ENCODE data around the gene LRRC8A. TPM values are rescaled to one million over a fixed set of nuclear protein-coding genes. Genes with fewer than 3 reads are reported as not detected.
"Not testable (repeated sequence)": the region's sequence is repeated elsewhere in the genome, so short reads cannot be mapped to it uniquely, and the experiment has no call there.

LRRC8A gene
- total and polyA plus RNA-seq, 11 donors: 15.8 to 76.4 (median 28.8) TPM

DNA sequence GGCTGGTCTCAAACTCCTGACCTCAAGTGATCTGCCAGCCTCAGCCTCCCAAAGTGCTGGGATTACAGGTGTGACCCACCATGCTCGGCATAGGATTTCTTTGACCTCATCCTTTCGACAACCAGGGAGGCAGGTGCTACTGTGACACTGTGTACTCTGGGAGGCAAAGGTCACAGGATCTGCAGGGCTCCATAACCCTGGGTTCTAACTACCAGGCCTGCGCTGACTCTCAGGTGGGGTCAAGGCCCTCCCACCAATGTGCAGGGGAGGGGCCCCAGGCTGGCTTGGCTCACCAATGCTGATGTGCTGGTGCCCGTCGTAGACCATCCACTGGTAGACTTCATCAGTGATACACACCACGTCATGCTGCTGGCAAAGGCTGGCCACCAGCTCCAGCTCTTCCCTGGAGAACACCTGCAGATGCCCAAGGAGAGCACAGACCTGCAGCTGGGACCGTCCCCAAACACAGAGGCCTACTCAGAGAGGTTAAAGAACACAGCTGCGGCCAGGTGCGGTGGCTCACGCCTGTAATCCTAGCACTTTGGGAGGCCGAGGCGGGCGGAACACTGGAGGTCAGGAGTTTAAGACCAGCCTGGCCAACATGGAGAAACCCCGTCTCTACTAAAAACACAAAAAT is 45.3 kb upstream of the LRRC8A start:
- WGBS, 4 donors: 92 to 98% (median 94%) methylated on average over 11 to 14 of the region's 14 CpGs
- Histone ChIP-seq H3K9me3 (no peaks in the 10 kb centered on the region), H3K36me3 (peaks cover 0 to 27% (median 8%) of the 10 kb centered on the region in 9 donors), H3K4me3 (no peak overlapping the region), H3K27ac (no peak overlapping the region), H3K27me3 (no peaks in the 10 kb centered on the region), H3K4me1 (no peaks in the 10 kb centered on the region)
- intact Hi-C loops (cut with DNase I): no loop called here
- TF ChIP-seq POLR2A (IDR thresholded peaks at IDR 0.05): no peak
- TF ChIP-seq, protein P1, sequence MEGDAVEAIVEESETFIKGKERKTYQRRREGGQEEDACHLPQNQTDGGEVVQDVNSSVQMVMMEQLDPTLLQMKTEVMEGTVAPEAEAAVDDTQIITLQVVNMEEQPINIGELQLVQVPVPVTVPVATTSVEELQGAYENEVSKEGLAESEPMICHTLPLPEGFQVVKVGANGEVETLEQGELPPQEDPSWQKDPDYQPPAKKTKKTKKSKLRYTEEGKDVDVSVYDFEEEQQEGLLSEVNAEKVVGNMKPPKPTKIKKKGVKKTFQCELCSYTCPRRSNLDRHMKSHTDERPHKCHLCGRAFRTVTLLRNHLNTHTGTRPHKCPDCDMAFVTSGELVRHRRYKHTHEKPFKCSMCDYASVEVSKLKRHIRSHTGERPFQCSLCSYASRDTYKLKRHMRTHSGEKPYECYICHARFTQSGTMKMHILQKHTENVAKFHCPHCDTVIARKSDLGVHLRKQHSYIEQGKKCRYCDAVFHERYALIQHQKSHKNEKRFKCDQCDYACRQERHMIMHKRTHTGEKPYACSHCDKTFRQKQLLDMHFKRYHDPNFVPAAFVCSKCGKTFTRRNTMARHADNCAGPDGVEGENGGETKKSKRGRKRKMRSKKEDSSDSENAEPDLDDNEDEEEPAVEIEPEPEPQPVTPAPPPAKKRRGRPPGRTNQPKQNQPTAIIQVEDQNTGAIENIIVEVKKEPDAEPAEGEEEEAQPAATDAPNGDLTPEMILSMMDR (IDR thresholded peaks at IDR 0.05): no peak
- ATAC-seq: no peak
- no peak for DNase-seq

DNA sequence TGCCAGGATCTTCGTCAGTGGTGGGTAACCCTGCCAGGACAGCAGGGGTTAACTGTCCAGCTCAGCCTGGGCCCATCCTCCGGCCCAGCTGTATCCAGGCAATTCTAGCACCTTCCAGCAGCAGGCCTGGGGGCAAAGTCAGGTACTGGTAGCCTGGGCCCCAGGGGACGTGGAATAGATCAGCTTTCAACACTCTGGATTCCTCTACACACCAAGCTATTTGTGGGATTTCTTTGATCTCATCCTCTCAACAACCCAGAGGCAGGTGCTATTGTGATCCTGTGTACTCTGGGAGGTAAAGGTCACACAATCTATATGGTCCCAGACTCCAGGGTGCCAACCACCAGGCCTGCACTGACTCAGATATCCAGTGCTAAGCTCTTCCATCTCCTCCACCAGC is 43.6 kb upstream of the LRRC8A start:
- H3K36me3 ChIP-seq: peaks cover 0 to 33% (median 9%) of the 10 kb centered on the region in 9 donors
- no peak for TF ChIP-seq POLR2A (IDR thresholded peaks at IDR 0.05)
- TF ChIP-seq, protein P1 (IDR thresholded peaks at IDR 0.05): no peak
- ATAC-seq: peak in 1 of 4 donors; percentile 21
- intact Hi-C loops (cut with DNase I): no loop called here
- no peak overlapping the region for H3K27ac ChIP-seq
- no peak overlapping the region for H3K4me3 ChIP-seq
- no peaks in the 10 kb centered on the region for H3K4me1 ChIP-seq
- H3K9me3 ChIP-seq: no peaks in the 10 kb centered on the region
- no peaks in the 10 kb centered on the region for H3K27me3 ChIP-seq
- WGBS, 4 donors: 51 to 89% (median 70%) methylated on average over 3 of the region's 3 CpGs
- no peak for DNase-seq

DNA sequence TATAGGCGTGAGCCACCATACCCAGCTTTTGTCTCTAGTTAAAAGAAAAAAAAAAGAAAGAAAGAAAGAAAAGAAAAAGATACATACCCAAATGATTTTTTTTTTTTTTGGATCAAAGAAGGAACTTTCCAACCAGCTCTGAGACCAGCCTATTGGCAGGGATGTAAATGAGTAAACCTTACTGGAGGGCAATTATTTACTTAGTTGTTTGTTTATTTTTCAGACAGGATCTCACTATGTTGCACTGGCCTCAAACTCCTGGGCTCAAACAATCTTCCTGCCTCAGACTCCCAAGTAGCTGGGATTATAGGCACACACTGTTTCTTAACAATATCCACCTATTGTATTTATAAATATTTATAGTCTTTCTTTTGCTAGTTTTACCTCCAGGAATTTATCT is 41.4 kb upstream of the LRRC8A start:
- no peak overlapping the region for H3K4me3 ChIP-seq
- WGBS, 4 donors: 97 to 100% (median 97%) methylated on average over 1 of the region's 1 CpG
- no peaks in the 10 kb centered on the region for H3K9me3 ChIP-seq
- intact Hi-C loops (cut with DNase I): no loop called here
- TF ChIP-seq POLR2A (IDR thresholded peaks at IDR 0.05): no peak
- TF ChIP-seq, protein P1 (IDR thresholded peaks at IDR 0.05): no peak
- H3K36me3 ChIP-seq: peaks cover 0 to 24% (median 9%) of the 10 kb centered on the region in 9 donors
- no peak for ATAC-seq
- H3K27me3 ChIP-seq: no peaks in the 10 kb centered on the region
- DNase-seq: no peak
- no peak overlapping the region for H3K27ac ChIP-seq
- no peaks in the 10 kb centered on the region for H3K4me1 ChIP-seq

DNA sequence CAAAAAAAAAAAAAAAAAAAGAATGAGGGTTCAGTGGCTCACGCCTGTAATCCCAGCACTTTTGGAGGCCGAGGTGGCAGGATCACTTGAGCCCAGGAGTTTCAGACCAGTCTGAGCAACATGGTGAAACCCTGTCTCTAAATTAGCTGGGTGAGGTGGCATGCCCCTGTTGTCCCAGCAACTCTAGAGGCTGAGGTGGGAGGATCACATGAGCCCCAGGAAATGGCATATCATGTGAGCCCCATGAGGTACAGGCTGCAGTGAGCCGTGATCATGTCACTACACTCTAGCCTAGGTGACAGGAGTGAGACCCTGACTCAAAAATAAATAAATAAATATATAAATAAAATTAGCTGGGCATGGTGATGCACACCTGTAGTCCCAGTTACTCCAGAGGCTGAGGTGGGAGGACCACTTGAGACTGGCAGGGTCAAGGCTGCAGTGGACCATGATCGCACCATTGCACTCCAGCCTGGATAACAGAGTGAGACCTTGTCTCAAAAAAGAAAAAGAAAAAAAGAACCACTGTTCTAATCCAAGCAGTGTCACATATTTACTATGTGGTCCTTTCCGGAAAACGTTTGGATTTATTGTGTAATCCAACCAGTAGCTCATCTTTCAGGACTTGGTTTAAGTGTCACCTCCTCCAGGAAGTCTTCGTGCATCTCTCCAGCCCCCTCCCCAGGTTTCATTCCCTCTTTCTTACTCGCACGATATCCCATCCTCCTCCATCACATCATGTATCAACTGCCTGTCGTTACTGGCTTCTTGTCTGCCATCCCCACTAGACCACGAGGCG is 40.0 kb upstream of the LRRC8A start:
- no peak for TF ChIP-seq POLR2A (IDR thresholded peaks at IDR 0.05)
- TF ChIP-seq, protein P1 (IDR thresholded peaks at IDR 0.05): no peak
- DNase-seq (no peak), ATAC-seq (no peak)
- Histone ChIP-seq H3K4me3 (no peak overlapping the region), H3K4me1 (no peaks in the 10 kb centered on the region), H3K27me3 (no peaks in the 10 kb centered on the region), H3K27ac (no peak overlapping the region), H3K36me3 (peaks cover 0 to 16% (median 6%) of the 10 kb centered on the region in 9 donors), H3K9me3 (no peaks in the 10 kb centered on the region)
- intact Hi-C loops (cut with DNase I): no loop called here
- 88 to 90% (median 88%) methylated on average over 12 of the region's 12 CpGs for WGBS, 4 donors

DNA sequence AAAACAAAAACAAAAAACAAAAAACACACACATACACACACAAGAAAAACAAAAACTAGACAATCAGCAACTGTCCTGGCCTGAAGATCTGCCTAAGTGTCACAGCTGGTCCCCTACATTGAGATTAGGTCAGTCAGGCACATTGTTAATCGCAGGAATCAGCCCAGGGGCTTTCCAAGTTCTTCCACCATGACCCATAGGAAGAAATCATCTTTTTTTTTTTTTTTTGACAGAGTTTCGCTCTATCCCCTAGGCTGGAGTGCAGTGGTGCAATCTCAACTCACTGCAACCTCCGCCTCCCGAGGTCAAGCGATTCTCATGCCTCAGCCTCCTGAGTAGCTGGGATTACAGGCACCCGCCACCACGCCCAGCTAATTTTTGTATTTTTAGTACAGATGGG is 38.8 kb upstream of the LRRC8A start:
- peaks cover 0 to 15% (median 6%) of the 10 kb centered on the region in 9 donors for H3K36me3 ChIP-seq
- H3K27me3 ChIP-seq; H3K4me1 ChIP-seq; H3K4me3 ChIP-seq; H3K27ac ChIP-seq; intact Hi-C loops (cut with DNase I); H3K9me3 ChIP-seq; ATAC-seq; DNase-seq: not testable (repeated sequence)
- whole genome bisulfite sequencing, 4 donors: 95 to 97% (median 96%) methylated on average over 7 of the region's 7 CpGs

All from heart left ventricle (tissue), 16 donors.